ENCODE measurements around the gene DNAJB9. TPM values are rescaled to one million over a fixed set of nuclear protein-coding genes. Genes with fewer than 3 reads are reported as not detected.

DNAJB9 gene
- total RNA-seq, 1 experiment from 2014 or later, result 11.1 TPM

DNA sequence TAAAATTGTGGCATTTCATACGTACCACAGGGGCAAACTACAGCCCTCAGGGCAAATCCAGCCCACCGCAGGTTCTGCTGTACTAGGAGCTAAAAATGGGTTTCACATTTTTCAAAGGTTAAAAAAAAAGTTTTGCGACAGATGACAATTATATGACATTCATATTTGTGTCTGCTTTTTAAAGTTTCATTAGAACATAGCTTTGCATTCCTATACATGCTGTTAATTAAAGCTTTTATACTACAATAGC is 43.0 kb upstream of the DNAJB9 start:
- POLR2A ChIA-PET, result no interaction called here
- in situ Hi-C loops (cut with HindIII; ENCODE audit: low pct_unique_long_range_greater_than_20kb, low sequenced_read_pairs), result no loop called here

DNA sequence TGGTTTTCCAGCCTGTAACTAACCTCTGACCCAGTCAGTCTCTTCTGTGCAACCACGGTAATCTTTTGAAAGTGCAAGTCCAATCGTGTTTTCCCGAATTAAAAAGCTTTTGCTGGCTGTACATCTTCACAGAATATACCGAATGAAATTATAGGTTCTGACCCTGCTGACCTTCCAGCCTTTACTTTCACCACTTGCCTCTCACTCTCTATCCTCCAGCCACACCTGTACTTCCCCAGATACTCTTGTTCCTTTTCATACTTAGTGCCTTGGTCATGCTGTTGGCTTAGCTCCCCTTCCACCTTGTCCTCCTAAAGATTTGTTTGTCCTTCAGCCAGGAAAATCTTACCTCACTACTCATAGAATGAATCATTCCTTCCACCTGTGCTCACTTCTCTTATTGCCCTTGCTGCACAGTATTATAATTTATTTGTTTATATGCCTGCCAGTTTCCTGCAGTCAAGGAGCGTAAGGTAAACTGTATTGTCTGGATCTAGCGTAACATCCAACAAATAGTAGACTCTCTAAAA is 41.4 kb upstream of the DNAJB9 start:
- in situ Hi-C loops (cut with HindIII; ENCODE audit: low pct_unique_long_range_greater_than_20kb, low sequenced_read_pairs), result no loop called here
- no peak for ATAC-seq
- intact Hi-C loops (cut with micrococcal nuclease; ENCODE audit: unreplicated experiment), result loop anchor here (5.0 kb wide), 1 partner anchor 39 kb away; the partner anchor contains the start of genes DNAJB9 and THAP5
- H3K4me3 ChIP-seq (ENCODE audit: low read depth in 2 of 2, low read length in 2 of 2), result no peak overlapping the region
- ChIA-PET POLR2A (no interaction called here), CTCF (no interaction called here)
- peaks cover 18% of the 10 kb centered on the region for H3K4me1 ChIP-seq (ENCODE audit: control insufficient read depth, insufficient read depth, low read length)
- no peak overlapping the region for H3K27ac ChIP-seq (ENCODE audit: low read length)
- no peaks in the 10 kb centered on the region for H3K9me3 ChIP-seq (ENCODE audit: control insufficient read depth, insufficient read depth, low read depth, low read length)
- H3K36me3 ChIP-seq (ENCODE audit: control insufficient read depth, insufficient read depth, low read length), result peaks cover 2% of the 10 kb centered on the region; the same call in 1 of the 2 replicates
- H3K27me3 ChIP-seq (ENCODE audit: control insufficient read depth, insufficient read depth, low read length), result no peaks in the 10 kb centered on the region
- no peak for DNase-seq (ENCODE audit: low read depth, low spot score)
- TF ChIP-seq SIN3A (IDR thresholded peaks at IDR 0.05; ENCODE audit: borderline replicate concordance, insufficient read depth, low read depth, low read length) (no peak), POLR2AphosphoS5 (IDR thresholded peaks at IDR 0.05; ENCODE audit: low read depth, low read length) (no peak), TCF7L2 (IDR thresholded peaks at IDR 0.05; ENCODE audit: low read depth, low read length) (no peak)
- TF ChIP-seq, protein P1, sequence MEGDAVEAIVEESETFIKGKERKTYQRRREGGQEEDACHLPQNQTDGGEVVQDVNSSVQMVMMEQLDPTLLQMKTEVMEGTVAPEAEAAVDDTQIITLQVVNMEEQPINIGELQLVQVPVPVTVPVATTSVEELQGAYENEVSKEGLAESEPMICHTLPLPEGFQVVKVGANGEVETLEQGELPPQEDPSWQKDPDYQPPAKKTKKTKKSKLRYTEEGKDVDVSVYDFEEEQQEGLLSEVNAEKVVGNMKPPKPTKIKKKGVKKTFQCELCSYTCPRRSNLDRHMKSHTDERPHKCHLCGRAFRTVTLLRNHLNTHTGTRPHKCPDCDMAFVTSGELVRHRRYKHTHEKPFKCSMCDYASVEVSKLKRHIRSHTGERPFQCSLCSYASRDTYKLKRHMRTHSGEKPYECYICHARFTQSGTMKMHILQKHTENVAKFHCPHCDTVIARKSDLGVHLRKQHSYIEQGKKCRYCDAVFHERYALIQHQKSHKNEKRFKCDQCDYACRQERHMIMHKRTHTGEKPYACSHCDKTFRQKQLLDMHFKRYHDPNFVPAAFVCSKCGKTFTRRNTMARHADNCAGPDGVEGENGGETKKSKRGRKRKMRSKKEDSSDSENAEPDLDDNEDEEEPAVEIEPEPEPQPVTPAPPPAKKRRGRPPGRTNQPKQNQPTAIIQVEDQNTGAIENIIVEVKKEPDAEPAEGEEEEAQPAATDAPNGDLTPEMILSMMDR (IDR thresholded peaks at IDR 0.05), result no peak
- no TSS peak for BruUV-seq (replicated peaks)

More for the DNA sequence above, 43.0 kb upstream of the DNAJB9 start:
- Histone ChIP-seq H3K27ac (ENCODE audit: low read length) (peak overlapping the region; percentile 89), H3K36me3 (ENCODE audit: control insufficient read depth, insufficient read depth, low read length) (peaks cover 2% of the 10 kb centered on the region; the same call in 1 of the 2 replicates), H3K9me3 (ENCODE audit: control insufficient read depth, insufficient read depth, low read depth, low read length) (no peaks in the 10 kb centered on the region), H3K4me1 (ENCODE audit: control insufficient read depth, insufficient read depth, low read length) (peaks cover 18% of the 10 kb centered on the region), H3K4me3 (ENCODE audit: low read depth in 2 of 2, low read length in 2 of 2) (peak overlapping the region; percentile 75 to 93), H3K27me3 (ENCODE audit: control insufficient read depth, insufficient read depth, low read length) (no peaks in the 10 kb centered on the region)
- CTCF ChIA-PET, result no interaction called here
- DNase-seq (ENCODE audit: low read depth, low spot score) (no peak), ATAC-seq (no peak)
- BruUV-seq (replicated peaks), result no TSS peak
- TF ChIP-seq TCF7L2 (IDR thresholded peaks at IDR 0.05; ENCODE audit: low read depth, low read length) (no peak), POLR2AphosphoS5 (IDR thresholded peaks at IDR 0.05; ENCODE audit: low read depth, low read length) (no peak)
- TF ChIP-seq, protein P2, sequence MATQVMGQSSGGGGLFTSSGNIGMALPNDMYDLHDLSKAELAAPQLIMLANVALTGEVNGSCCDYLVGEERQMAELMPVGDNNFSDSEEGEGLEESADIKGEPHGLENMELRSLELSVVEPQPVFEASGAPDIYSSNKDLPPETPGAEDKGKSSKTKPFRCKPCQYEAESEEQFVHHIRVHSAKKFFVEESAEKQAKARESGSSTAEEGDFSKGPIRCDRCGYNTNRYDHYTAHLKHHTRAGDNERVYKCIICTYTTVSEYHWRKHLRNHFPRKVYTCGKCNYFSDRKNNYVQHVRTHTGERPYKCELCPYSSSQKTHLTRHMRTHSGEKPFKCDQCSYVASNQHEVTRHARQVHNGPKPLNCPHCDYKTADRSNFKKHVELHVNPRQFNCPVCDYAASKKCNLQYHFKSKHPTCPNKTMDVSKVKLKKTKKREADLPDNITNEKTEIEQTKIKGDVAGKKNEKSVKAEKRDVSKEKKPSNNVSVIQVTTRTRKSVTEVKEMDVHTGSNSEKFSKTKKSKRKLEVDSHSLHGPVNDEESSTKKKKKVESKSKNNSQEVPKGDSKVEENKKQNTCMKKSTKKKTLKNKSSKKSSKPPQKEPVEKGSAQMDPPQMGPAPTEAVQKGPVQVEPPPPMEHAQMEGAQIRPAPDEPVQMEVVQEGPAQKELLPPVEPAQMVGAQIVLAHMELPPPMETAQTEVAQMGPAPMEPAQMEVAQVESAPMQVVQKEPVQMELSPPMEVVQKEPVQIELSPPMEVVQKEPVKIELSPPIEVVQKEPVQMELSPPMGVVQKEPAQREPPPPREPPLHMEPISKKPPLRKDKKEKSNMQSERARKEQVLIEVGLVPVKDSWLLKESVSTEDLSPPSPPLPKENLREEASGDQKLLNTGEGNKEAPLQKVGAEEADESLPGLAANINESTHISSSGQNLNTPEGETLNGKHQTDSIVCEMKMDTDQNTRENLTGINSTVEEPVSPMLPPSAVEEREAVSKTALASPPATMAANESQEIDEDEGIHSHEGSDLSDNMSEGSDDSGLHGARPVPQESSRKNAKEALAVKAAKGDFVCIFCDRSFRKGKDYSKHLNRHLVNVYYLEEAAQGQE (IDR thresholded peaks at IDR 0.05; ENCODE audit: insufficient read depth in 1 of 2, low read depth in 2 of 2, low read length in 1 of 2), result no peak
- TF ChIP-seq, protein P1 (IDR thresholded peaks at IDR 0.05), result no peak
- intact Hi-C loops (cut with micrococcal nuclease; ENCODE audit: unreplicated experiment), result loop anchor here (5.0 kb wide), 1 partner anchor 41 kb away; the partner anchor contains the start of genes DNAJB9 and THAP5
